Measurements from ENCODE around the gene GPR141. TPM values are rescaled to one million over a fixed set of nuclear protein-coding genes. Genes with fewer than 3 reads are reported as not detected.
"Not testable (repeated sequence)": the region's sequence is repeated elsewhere in the genome, so short reads cannot be mapped to it uniquely, and the experiment has no call there.

GPR141 gene
- total RNA-seq, 1 experiment from 2014 or later, result not detected

- no peak for DNase-seq (ENCODE audit: low read depth)
These were observed 3.2 kb downstream of the GPR141 start for GRCh38 chr7:37686556-37687345.

- no peak for DNase-seq (ENCODE audit: low read depth)
These were observed 6.6 kb downstream of the GPR141 start for GRCh38 chr7:37690206-37690605.

GRCh38 chr7:37694208-37695094, 10.9 kb downstream of the GPR141 start:
- DNase-seq (ENCODE audit: low read depth), result no peak

- no peak for DNase-seq (ENCODE audit: low read depth)
These were observed 14.7 kb downstream of the GPR141 start for GRCh38 chr7:37698276-37698675.

- no peak for DNase-seq (ENCODE audit: low read depth)
These were observed 15.2 kb downstream of the GPR141 start for GRCh38 chr7:37698782-37699181.

- no peak for DNase-seq (ENCODE audit: low read depth)
These were observed 18.2 kb downstream of the GPR141 start for GRCh38 chr7:37701769-37702168.

GRCh38 chr7:37703361-37703760, 19.8 kb downstream of the GPR141 start:
- DNase-seq (ENCODE audit: low read depth), result no peak

GRCh38 chr7:37704328-37704833, 20.8 kb downstream of the GPR141 start:
- DNase-seq (ENCODE audit: low read depth), result not testable (repeated sequence)

GRCh38 chr7:37705976-37706375, 22.4 kb downstream of the GPR141 start:
- DNase-seq (ENCODE audit: low read depth), result no peak

GRCh38 chr7:37706804-37707203, 23.2 kb downstream of the GPR141 start:
- DNase-seq (ENCODE audit: low read depth), result no peak

GRCh38 chr7:37707754-37708485, 24.4 kb downstream of the GPR141 start:
- DNase-seq (ENCODE audit: low read depth), result no peak

- DNase-seq (ENCODE audit: low read depth), result no peak
These were observed 26.3 kb downstream of the GPR141 start for GRCh38 chr7:37709631-37710509.

GRCh38 chr7:37713613-37714012, 30.0 kb downstream of the GPR141 start:
- DNase-seq (ENCODE audit: low read depth), result no peak

GRCh38 chr7:37714606-37715005, 31.0 kb downstream of the GPR141 start:
- DNase-seq (ENCODE audit: low read depth), result no peak

GRCh38 chr7:37718585-37718984, 35.0 kb downstream of the GPR141 start:
- DNase-seq (ENCODE audit: low read depth), result no peak

GRCh38 chr7:37719077-37719476, 35.5 kb downstream of the GPR141 start:
- no peak for DNase-seq (ENCODE audit: low read depth)

- no peak for DNase-seq (ENCODE audit: low read depth)
These were observed 41.2 kb downstream of the GPR141 start for GRCh38 chr7:37724732-37725131.

- DNase-seq (ENCODE audit: low read depth), result no peak
These were observed 42.5 kb downstream of the GPR141 start for GRCh38 chr7:37726016-37726415.

GRCh38 chr7:37728747-37729146, 45.2 kb downstream of the GPR141 start:
- DNase-seq (ENCODE audit: low read depth), result no peak

GRCh38 chr7:37729181-37729580, 45.6 kb downstream of the GPR141 start:
- DNase-seq (ENCODE audit: low read depth), result no peak

- DNase-seq (ENCODE audit: low read depth), result no peak
These were observed 46.9 kb downstream of the GPR141 start for GRCh38 chr7:37730501-37730900.
